Fibroblast of peridontal ligament (primary cell): ENCODE data around the gene EPHX1.
"Not testable (repeated sequence)": the region's sequence is repeated elsewhere in the genome, so short reads cannot be mapped to it uniquely, and the experiment has no call there.

Experiments
- DNase-seq: peaks from one replicate; pipeline ENCODE4 v3.0.0-alpha.2; 2010; ENCODE audit errors: extremely low read depth

The EPHX1 gene

DNA sequence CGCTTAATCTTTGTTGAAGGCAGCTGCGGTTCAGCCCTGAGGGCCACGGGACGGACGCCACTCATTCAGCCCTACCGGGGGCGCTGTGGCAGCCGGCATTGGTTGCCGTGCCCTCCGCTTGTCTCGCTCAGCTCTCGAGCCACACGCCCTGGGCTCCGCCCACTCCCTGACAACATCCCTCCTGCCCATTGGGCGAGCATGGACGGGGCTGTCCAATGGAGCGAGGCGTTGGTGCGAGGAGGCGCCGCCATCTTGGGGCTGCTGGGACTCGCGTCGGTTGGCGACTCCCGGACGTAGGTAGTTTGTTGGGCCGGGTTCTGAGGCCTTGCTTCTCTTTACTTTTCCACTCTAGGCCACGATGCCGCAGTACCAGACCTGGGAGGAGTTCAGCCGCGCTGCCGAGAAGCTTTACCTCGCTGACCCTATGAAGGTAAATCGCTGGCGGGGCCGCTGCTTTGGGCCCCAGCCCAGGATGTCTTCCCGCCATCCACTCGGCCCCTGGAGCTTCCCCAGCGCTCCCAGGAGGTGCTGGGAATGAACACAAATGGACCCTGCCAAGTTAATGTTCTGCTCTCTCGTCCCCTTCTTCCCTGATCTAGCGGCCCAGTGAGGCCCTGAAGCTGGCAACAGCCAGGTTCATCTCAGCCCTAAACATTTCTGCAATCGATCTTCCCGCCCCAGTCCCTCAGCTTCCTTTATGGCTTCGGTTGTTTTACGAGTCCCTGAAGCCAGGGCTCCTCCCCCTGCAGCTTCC is 32.2 kb upstream of the EPHX1 start, which contains the start of gene SRP9:
Gene SRP9, plus strand, starts transcription at position 244 of the 754 bp plus-strand sequence. Its CDS starts 115 bp downstream, at position 359.
- peak; percentile 96 for DNase-seq

GRCh38 chr1:225778337-225778669 is 31.6 kb upstream of the EPHX1 start:
- no peak for DNase-seq

GRCh38 chr1:225779165-225779564 is 30.8 kb upstream of the EPHX1 start:
- not testable (repeated sequence) for DNase-seq

- no peak for DNase-seq
These were observed 29.8 kb upstream of the EPHX1 start for GRCh38 chr1:225780134-225780533.

DNA sequence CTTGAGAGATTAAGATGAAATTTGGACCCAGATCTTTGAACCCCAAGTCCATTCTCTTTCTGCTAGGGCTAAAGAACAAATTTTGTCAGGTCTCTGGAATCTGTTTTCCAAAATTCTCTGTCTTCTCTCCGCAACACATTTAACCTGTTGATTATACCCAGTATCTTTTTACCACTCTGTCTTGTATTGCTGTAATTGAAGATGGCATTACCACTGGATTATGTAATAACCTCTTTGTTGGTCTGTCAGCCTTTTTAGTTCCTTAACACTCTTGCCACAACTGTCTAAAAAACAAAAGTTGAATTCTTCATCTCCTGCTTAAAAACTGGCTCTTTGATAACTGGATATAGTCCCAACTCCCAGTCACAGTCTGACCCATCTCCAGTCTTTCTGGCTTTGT is 29.3 kb upstream of the EPHX1 start:
- DNase-seq, result no peak

DNA sequence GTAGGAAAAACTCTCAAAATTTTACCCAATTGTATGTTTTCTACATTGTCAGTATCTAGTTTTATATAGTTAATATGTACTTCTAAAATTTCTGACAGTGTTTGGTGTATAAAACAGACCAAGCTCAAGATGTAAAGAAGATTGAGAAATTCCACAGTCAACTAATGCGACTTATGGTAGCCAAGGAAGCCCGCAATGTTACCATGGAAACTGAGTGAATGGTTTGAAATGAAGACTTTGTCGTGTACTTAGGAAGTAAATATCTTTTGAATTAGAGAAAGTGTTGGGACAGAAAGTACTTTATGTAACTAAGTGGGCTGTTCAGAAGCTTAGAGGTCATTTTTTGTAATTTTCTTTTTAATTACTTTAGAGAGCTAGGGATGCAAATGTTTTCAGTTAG is 20.8 kb upstream of the EPHX1 start:
- DNase-seq, result not testable (repeated sequence)

- DNase-seq, result no peak
These were observed 15.0 kb upstream of the EPHX1 start for GRCh38 chr1:225794954-225795353.

DNA sequence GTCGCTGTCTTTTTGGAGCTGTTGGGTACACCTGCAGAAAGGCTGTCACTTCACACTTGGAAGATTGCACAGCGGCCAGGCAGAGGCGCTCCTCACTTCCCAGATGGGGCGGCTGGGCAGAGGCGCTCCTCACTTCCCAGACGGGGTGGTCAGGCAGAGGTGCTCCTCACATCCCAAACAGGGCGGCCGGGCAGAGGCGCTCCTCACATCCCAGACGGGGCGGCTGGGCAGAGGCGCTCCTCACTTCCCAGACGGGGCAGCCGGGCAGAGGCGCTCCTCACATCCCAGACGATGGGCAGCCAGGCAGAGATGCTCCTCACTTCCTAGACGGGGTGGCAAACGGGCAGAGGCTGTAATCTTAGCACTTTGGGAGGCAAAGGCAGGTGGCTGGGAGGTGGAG is 13.8 kb upstream of the EPHX1 start:
- not testable (repeated sequence) for DNase-seq

DNA sequence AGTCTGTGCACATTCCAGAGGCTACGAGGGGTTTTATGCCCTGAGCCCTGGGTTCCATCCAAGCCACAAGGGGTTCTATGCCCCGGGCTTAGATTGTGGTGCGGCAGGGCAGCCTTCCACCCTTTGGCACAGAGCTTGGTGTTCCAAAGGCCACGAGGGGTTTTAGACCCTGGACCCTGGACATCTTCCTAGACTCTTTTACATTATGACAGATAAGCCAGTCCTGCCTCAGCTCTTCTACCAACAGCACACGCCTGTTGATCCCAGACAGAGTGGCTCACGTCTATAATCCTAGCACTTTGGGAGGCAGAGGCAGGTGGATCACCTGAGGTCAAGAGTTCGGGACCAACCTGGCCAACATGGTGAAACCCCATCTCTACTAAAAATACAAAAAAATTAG is 8.8 kb upstream of the EPHX1 start:
- DNase-seq, result not testable (repeated sequence)

- DNase-seq, result no peak
These were observed 3.7 kb upstream of the EPHX1 start for GRCh38 chr1:225806249-225806648.

- not testable (repeated sequence) for DNase-seq
These were observed 3.2 kb upstream of the EPHX1 start for GRCh38 chr1:225806736-225807135.

DNA sequence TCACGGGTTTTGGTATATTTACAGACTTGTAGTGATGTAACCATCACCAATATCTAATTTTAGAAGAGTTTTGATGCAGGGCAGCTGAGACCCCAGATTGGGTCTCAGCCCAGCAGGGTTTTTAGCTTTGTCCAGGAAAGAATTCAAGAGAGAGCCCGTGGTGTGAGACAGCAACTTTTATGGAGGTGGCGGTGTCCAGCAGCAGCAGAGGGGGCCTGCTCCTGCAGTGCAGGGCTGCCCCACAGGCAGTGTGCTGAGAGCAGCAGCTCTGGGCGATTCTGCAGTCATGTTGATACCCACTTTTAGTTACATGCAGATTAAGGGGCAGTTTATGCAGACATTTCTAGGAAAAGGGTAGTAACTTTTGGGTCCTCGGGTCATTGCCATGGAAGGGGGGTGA is 1.8 kb upstream of the EPHX1 start:
- no peak for DNase-seq

DNA sequence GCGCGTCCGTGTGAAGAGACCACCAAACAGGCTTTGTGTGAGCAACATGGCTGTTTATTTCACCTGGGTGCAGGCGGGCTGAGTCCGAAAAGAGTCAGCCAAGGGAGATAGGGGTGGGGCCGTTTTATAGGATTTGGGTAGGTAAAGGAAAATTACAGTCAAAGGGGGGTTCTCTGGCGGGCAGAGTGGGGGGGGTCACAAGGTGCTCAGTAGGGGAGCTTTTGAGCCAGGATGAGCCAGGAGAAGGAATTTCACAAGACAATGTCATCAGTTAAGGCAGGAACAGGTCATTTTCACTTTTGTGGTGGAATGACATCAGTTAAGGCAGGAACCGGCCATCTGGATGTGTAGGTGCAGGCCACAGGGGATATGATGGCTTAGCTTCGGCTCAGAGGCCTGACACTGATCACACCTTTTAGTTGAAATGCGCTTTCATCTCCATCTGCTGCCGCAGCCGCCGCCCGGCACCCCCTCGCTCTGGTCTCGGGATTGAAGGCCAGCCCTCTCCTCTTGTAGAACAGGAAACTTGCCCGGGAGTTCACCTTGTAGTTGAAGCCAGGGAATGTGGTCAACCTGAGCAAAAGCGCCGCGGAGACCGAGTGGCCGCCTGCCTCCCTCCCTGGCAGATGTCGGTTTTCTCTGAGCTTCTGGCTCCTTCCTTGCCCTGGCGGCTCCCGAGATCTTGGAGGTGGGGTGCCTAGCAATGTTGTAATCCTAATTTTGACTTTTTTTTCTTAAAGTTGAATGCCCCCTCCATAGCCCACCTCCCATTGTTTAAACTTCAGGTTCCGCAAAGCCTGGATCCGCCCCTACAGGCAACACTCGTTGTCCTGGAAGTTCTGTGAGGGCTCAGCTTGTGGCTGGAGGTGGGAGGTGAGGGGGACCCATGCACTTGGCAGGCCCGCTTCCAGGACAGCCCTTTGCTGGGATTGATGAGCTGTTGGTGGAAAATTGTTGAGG is 935 bp downstream of the EPHX1 start:
- DNase-seq, result not testable (repeated sequence)

DNA sequence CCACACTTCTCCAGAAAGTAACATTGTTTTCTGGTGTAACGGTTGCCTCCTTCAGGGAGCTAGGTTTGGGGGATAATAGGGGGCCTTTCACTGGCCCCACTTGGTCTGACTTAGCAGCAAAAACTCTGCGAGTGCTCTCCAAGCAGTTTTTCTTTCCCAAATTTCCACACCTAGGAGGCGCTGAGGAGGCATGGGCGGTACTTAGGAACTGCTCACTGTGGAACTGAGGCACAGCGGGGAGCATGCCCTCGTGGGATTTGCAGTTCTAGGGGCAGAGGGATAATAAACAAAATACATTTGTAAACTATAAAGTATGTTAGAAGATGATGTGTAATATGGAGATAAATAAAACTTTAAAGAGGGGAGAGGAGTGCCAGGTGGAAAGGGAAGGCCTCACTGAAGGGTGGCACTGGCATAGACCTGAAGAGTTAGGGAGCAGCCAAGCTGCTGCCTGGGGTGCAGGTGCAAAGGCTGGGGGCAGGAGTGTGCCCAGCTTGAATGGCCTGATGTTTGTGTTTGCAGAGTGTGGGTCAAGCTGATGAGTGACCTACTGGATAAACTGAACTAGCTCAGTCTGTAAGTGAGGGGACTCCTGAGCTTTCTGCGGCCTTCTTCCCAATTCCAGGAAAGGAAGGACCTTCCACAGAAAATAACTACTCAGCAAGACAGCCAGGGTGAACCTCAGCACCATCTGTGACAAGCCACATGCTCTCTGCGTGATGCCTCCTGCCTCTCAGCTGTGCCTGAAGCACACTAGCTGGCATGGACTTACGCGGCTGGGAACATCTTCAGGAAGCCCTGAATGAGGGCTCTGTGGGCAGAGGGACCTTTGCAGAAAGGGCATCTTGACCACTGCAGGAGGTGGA is 1.9 kb downstream of the EPHX1 start:
- peak; percentile 48 for DNase-seq

DNA sequence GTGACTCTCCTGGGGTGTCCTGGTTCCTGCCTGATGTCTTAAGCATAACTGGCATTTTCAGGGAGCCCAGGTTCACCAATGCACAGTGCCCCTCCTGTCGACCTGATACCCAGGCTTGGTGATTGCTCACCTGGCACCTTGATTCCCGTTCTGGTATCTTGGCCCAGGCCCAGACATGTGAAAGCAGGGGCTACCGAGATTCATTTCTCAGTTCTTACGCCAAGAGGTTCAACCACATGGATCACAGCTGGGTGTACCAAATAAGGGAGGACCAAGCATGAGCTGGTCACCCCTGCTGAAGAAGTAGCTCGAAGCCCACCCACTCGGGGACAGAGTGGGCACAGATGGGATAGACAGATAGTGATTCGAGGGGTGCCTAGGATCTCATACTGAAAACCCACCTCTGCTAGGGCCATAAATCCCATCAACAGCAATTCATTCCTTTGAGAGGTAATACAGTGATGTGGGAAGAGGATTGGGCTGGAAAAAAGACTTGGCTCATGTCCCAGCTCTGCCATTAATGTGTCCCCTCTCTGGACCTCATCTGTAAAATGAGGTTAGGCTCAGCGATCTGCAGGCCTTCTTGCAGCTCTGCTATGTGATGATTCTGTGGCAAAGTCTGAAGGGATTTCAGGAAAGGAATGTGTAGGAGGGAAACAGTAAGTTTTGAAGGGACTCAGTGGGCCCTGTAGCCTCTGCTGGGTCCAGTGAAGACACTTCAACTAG is 2.7 kb downstream of the EPHX1 start:
- DNase-seq, result peak; percentile 19

DNA sequence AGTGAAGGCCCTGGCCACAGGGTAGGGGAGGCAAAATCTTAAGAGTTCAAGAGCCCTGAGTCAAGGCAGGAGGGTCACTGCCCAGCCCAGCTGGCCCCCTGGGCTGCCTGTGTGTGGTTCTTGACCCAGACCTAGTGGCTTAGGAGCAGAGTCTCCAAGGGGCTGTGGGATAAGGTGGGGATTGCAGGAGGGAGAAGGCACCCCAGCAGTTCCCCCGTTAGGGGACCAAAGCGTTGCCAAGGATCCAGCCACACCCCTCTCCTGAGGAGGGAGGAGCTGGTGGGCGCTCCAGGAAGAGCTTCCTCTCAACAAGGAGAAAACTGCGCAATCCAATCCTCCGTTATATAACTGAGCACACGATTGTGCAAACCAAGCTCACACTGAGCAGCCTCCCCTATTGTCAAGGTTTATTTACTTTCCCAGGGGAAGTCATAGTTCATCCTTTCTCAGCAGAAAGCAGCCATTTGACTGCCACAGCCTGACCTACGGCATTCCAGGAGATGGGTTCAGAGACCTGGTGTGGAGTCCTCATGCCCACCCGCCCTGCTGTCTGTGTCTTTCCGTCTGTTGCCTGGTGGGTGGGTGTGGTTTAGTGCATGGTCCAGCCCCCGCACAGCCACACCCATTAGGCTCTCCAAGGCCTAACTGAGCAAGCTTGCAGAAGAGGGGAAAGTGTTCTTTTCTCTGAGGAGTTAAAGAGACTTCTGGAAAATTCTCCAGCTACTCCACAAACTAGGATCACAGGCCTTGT is 3.5 kb downstream of the EPHX1 start:
- peak; percentile 89 for DNase-seq

DNA sequence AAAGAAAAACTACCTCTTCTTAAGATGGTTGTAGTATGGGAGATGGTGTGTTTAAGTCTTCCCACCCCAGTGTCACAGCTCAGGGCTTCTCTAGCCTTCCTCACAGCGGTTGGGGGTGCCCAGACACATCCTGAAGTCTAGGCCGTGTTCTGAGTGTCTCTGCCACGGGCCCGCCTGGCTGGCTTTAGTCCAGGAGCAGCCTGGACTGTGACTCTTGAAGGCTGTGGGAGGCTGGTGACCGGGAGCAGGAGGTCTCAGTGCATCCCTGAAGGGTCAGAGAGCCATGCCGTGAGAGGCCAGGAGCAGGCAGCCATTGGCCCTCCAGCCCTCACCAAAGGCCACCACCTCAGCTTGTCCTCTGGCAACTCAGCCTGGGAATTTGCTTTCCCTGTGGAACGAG is 4.5 kb downstream of the EPHX1 start:
- DNase-seq, result no peak

DNA sequence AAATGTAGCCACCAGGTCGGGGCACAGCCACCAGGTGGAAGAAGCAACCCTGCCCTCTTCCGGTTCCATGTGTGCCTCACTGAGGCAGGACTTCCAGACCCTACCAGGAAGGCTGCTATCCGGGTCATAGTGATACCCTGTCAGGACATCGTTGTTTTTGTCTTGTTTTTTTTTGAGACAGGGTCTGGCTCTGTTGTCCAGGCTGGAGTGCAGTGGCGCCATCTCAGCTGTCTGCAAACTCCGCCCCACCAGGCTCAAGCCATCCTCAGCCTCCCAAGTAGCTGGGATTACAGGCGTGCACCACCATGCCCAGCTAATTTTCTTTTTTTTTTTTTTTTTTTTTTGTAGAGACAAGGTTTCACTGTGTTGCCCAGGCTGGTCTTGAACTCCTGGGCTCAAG is 5.2 kb downstream of the EPHX1 start:
- not testable (repeated sequence) for DNase-seq

GRCh38 chr1:225815526-225816178 is 5.7 kb downstream of the EPHX1 start:
- DNase-seq, result no peak
